Tibial nerve (tissue), 4 donors: ENCODE data around the gene OIP5.

ENCODE experiments used
- CTCF ChIP-seq, 5 experiments: fragments of 200-600 bp in 3 of 5; fragments of 450-650 bp in 2 of 5; sonication (generic) in 3 of 5; IDR thresholded peaks; one replicate each; pipeline ENCODE4 v1.5.1; 2016 to 2019; ENCODE audit warnings: antibody characterized with exemption in 5 of 5, mild to moderate bottlenecking in 3 of 5, moderate library complexity in 2 of 5
- EP300 ChIP-seq, 2 donors: sonication (generic); formaldehyde crosslinking; IDR thresholded peaks; one replicate each; pipeline ENCODE4 v1.6.1; 2017; ENCODE audit warnings: antibody characterized with exemption in 2 of 2, mild to moderate bottlenecking in 1 of 2

- TF ChIP-seq CTCF (IDR thresholded peaks at IDR 0.05) (no peak), EP300 (IDR thresholded peaks at IDR 0.05) (no peak)
These were observed 8.8 kb downstream of the OIP5 start for GRCh38 chr15:41323611-41324010.
